HK-2 (cell line): ENCODE measurements around the gene MESP1.

Experiments
- DNase-seq: peaks from one replicate; pipeline ENCODE4 v3.0.0-alpha.2; 2018; ENCODE audit not compliant: unreplicated experiment

MESP1 gene

DNA sequence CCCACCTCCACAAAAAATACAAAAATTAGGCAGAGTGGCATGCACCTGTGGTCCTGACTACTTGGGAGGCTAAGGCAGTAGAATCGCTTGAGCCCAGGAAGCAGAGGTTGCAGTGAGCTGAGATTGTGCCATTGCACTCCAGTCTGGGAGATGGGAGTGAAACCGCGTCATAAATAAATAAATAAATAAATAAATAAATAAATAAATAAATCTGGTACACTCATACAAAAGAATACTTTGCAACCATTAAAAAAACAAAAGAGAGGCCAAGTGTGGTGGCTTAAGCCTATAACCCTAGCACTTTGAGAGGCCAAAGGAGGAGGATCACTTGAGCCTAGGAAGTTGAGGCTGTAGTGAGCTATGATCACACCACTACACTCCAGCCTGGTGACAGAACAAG lies 28.0 kb downstream of the MESP1 start:
- no peak for DNase-seq

DNA sequence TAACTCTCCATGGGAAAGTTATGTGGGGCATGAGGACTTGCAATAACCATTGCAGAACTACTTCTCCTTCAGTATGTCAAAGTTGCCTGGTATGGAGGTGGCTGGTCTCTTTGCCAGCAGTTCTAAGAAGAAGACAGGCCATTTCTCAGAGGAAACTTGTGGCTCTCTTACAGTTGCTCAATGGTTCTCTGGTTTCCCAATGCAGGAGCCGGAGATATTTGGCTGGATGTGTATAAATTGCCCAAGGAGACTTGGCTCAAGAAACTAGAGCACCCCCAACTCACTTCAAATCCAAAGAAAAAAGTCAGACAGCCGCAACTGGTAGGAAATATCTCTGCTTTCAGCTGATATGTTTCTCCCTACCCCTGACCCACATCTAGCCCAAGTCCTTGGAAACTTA lies 36.3 kb downstream of the MESP1 start:
- DNase-seq = no peak

DNA sequence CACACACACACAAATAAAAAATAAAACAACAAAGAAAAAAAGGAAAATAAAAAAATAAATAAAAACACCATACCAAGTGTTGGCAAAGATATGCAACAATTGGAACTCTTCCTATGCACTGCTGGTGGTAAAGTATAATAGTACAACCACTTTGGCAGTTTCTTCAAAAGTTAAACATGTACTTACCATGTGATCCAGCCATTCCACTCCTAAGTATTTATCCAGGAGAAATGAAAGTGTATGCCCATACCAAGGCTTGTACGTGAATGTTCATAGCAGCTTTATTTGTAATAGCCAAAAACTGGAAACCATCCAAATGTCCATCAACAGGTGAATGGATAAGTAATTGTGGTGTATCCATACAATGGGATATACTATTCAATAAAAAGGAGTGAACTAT lies 43.5 kb downstream of the MESP1 start:
- no peak for DNase-seq

DNA sequence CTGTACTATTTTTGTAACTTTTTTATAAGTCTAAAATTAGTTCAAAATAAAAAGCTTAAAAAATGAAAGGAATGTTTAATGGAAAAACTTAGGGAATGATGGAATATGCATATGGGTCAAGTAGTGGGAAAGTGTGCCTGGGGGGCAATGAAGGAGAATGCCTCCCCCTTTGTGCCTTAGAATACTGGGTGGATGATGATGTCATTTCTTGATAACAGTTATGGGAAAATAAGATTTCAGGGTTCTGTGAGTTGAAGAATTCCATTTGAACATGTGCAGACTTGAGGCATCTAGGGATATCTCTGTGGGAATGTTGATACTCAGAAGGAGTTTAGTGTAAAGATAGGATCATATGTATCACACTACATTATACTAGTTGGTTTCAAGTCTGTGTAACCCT lies 46.6 kb downstream of the MESP1 start:
- no peak for DNase-seq
